OCI-LY3 (cell line): Measurements from ENCODE around the gene DVL2.

ENCODE experiments used
- H2AFZ ChIP-seq: fragments of 200-600, 300-600 bp; shearing (Covaris generic); 2 replicates; pipeline ENCODE4 v1.6.0; 2014; ENCODE audit warnings: antibody characterized with exemption, low read depth, low read length
- H3K27ac ChIP-seq: fragments of 200-600, 300-600 bp; sonication (generic); 2 replicates; pipeline ENCODE4 v1.5.1; 2014; ENCODE audit warnings: mild to moderate bottlenecking, low read length, moderate library complexity, mixed read lengths
- H3K27me3 ChIP-seq: fragments of 200-600, 300-600 bp; sonication (generic); 2 replicates; pipeline ENCODE4 v1.6.1; 2014; ENCODE audit warnings: low read depth, low read length, mixed read lengths
- H3K36me3 ChIP-seq: fragments of 200-600, 300-600 bp; sonication (generic); replicated peaks from 2 replicates; pipeline ENCODE3; 2014; ENCODE audit warnings: low read depth, low read length, mixed read lengths
- H3K4me1 ChIP-seq: fragments of 300-600, 200-600 bp; sonication (generic); 2 replicates; pipeline ENCODE4 v1.6.1; 2014; ENCODE audit warnings: low read length, mixed read lengths
- H3K4me2 ChIP-seq: fragments of 200-600, 300-600 bp; sonication (generic); 2 replicates; pipeline ENCODE4 v1.6.1; 2014; ENCODE audit warnings: low read length, mixed read lengths
- H3K4me3 ChIP-seq: fragments of 300-600, 200-600 bp; sonication (generic); 2 replicates; pipeline ENCODE4 v1.5.1; 2014; ENCODE audit warnings: antibody characterized with exemption, mild to moderate bottlenecking, low read length, moderate library complexity
- H3K79me2 ChIP-seq: fragments of 300-600, 200-600 bp; shearing (Covaris generic); 2 replicates; pipeline ENCODE4 v1.6.1; 2014; ENCODE audit warnings: mild to moderate bottlenecking, low read length, mixed read lengths
- H3K9ac ChIP-seq: fragments of 300-600, 200-600 bp; shearing (Covaris generic); 2 replicates; pipeline ENCODE4 v1.6.0; 2014; ENCODE audit warnings: mild to moderate bottlenecking, low read length, moderate library complexity
- H3K9me3 ChIP-seq: fragments of 200-600, 300-600 bp; shearing (Covaris generic); 2 replicates; pipeline ENCODE4 v1.6.1; 2014; ENCODE audit warnings: low read length, mixed read lengths; ENCODE audit not compliant: insufficient read depth
- H4K20me1 ChIP-seq: fragments of 200-600, 300-600 bp; sonication (generic); 2 replicates; pipeline ENCODE4 v1.6.1; 2016; ENCODE audit warnings: low read length, mixed read lengths; ENCODE audit not compliant: insufficient read depth
- EZH2phosphoT487 ChIP-seq: fragments of 200-600 bp; shearing (Covaris generic); IDR thresholded peaks from 2 replicates; pipeline ENCODE4 v1.6.1; 2018; ENCODE audit warnings: antibody characterized with exemption, mixed run types, low read depth
- TF ChIP-seq, protein P1 (sequence below): fragments of 200-600, 300-600 bp; sonication (generic); IDR thresholded peaks from 2 replicates; pipeline ENCODE4 v1.5.1; 2014; ENCODE audit warnings: antibody characterized with exemption, low read length, low read depth

Gene DVL2

DNA sequence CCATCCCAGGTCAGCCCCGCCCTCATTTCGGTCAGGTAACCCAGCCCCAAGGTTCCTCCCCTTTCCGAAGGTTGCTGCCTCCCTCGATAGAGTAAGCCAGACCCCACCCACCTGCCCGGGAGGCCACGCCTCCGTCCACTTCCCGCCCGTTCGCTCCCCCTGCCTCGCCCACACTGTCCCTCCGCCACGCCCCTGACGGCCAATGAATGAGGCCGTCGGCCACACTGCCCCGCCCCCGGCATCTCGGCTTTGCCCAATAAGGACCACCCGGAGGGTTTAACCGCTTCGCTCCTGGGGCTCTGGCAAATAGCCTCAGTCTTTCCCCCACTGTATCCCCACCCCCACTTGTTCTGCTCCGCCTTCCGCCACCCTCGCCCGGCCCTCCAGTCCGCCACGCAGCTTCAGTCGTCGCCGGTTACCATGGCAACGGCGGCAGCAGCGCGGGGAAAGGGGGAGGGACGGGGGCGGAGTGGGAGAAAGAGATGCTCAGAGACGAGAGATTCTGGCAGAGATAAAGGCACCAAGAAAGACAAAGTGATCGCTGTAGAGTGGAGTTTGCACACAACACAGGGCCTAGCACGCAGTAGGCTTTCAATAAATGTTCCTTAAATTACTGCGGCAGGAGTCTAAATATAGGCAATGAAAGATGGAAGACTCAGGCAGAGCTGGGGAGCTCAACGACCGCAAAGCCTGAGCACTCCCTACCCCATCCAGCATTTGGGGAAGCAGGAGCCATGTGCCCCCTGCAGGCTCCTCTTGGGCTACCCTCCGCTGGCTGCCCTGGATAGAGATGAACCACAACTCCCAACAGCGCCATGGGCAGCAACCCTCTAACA lies 19.8 kb downstream of the DVL2 start:
- H3K4me3 ChIP-seq: peak overlapping the region; percentile 81
- H4K20me1 ChIP-seq: no peaks in the 10 kb centered on the region
- no peaks in the 10 kb centered on the region for H3K27me3 ChIP-seq
- H3K27ac ChIP-seq: peak overlapping the region; percentile 33
- no peak overlapping the region for H2AFZ ChIP-seq
- no peaks in the 10 kb centered on the region for H3K36me3 ChIP-seq
- peaks cover 40% of the 10 kb centered on the region for H3K4me1 ChIP-seq
- no peaks in the 10 kb centered on the region for H3K9me3 ChIP-seq
- no peaks in the 10 kb centered on the region for H3K79me2 ChIP-seq
- H3K9ac ChIP-seq: peak overlapping the region; percentile 54; the same call in 1 of the 2 replicates
- H3K4me2 ChIP-seq: peak overlapping the region; percentile 86
- TF ChIP-seq, protein P1, sequence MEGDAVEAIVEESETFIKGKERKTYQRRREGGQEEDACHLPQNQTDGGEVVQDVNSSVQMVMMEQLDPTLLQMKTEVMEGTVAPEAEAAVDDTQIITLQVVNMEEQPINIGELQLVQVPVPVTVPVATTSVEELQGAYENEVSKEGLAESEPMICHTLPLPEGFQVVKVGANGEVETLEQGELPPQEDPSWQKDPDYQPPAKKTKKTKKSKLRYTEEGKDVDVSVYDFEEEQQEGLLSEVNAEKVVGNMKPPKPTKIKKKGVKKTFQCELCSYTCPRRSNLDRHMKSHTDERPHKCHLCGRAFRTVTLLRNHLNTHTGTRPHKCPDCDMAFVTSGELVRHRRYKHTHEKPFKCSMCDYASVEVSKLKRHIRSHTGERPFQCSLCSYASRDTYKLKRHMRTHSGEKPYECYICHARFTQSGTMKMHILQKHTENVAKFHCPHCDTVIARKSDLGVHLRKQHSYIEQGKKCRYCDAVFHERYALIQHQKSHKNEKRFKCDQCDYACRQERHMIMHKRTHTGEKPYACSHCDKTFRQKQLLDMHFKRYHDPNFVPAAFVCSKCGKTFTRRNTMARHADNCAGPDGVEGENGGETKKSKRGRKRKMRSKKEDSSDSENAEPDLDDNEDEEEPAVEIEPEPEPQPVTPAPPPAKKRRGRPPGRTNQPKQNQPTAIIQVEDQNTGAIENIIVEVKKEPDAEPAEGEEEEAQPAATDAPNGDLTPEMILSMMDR: peak; percentile 35; the same call in 1 of the 2 replicates
- no peak for TF ChIP-seq EZH2phosphoT487

DNA sequence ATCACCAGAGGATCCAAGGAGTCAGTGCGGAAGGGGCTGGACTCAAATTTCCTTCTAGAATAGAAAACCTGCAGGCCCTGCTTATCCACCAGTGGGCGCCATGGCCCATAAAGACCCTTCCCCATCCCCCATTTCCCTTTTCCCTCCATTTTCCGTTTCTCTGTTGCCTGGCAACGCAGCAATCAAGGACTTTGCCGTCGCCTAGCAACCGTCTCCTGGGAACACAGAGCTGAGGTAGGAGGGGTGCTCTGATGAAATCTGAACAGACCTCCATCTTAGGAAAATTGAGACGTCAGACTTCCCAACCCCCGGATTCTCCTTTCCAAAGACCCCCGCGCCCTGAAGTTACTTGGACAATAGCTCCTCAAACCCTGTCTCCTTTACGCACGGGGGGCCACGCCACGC lies 20.4 kb downstream of the DVL2 start:
- Histone ChIP-seq H3K4me3 (peak overlapping the region; percentile 81), H3K4me2 (peak overlapping the region; percentile 86), H3K36me3 (no peaks in the 10 kb centered on the region), H3K79me2 (no peaks in the 10 kb centered on the region), H3K27me3 (no peaks in the 10 kb centered on the region), H3K27ac (no peak overlapping the region), H3K9me3 (no peaks in the 10 kb centered on the region), H3K9ac (peak overlapping the region; percentile 54; the same call in 1 of the 2 replicates), H3K4me1 (peaks cover 33% of the 10 kb centered on the region), H4K20me1 (no peaks in the 10 kb centered on the region), H2AFZ (no peak overlapping the region)
- TF ChIP-seq, protein P1: peak; percentile 42
- TF ChIP-seq EZH2phosphoT487: no peak

DNA sequence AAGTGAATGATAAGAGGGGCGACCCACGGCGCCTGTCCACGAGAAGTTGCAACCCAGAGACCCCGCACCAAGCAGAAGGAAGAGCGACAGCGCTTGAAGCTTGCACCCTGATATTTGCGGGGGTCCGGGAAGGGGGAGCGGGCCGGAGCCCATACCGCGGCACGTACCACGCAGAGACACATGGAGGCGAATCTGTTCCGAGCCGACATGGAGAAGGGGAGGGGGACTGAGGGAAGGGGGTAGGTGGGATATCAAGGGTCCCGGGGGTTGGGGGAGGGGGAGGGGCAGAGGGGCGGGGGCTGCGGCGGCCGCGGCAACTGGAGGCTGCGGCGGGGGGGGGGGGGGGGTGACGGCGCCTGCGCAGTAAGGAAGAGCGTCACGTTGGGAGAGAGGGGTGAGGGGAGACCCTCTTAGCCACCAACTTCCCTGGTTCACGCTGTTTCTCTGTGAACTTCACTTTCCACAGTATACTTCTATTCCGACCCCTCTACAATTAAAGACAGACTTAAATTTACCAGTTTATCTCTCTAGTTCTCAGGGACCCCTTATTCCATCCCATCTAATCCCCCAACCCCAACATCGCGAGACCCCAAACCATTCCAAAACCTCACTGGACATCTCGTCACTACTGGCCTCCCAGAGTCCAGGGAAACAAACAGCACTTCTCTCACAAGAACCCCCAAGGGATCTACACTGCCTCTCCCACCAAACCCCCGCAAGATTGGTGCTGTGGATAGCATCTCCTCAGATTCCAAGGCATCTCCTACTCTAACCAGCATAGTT lies 22.6 kb downstream of the DVL2 start:
- H3K9me3 ChIP-seq: no peaks in the 10 kb centered on the region
- no peaks in the 10 kb centered on the region for H3K79me2 ChIP-seq
- no peaks in the 10 kb centered on the region for H3K36me3 ChIP-seq
- H3K4me1 ChIP-seq: peaks cover 19% of the 10 kb centered on the region
- H3K4me3 ChIP-seq: no peak overlapping the region
- no peak overlapping the region for H3K4me2 ChIP-seq
- H4K20me1 ChIP-seq: no peaks in the 10 kb centered on the region
- no peak for TF ChIP-seq EZH2phosphoT487
- TF ChIP-seq, protein P1: no peak
- H3K27me3 ChIP-seq: no peaks in the 10 kb centered on the region
- no peak overlapping the region for H3K27ac ChIP-seq
- H2AFZ ChIP-seq: no peak overlapping the region
- H3K9ac ChIP-seq: no peak overlapping the region
